ENCODE results near the gene CADM1.

Gene CADM1

GRCh38 chr11:115168229-115168671, 336.0 kb downstream of the CADM1 start:
- peak; percentile 10 for DNase-seq

- no peak for DNase-seq
Observed at GRCh38 chr11:115167456-115167855, 336.8 kb downstream of the CADM1 start.

- no peak for DNase-seq
Observed at GRCh38 chr11:115166820-115167219, 337.4 kb downstream of the CADM1 start.

- peak; percentile 16 for DNase-seq
Observed at GRCh38 chr11:115164774-115165173, 339.4 kb downstream of the CADM1 start.

- no peak for DNase-seq
Observed at GRCh38 chr11:115162919-115163318, 341.3 kb downstream of the CADM1 start.

- no peak for DNase-seq
Observed at GRCh38 chr11:115161876-115162275, 342.3 kb downstream of the CADM1 start.

GRCh38 chr11:115159207-115159606, 345.0 kb downstream of the CADM1 start:
- DNase-seq: no peak

GRCh38 chr11:115158053-115158452, 346.2 kb downstream of the CADM1 start:
- DNase-seq: no peak

- DNase-seq: no peak
Observed at GRCh38 chr11:115157247-115157646, 347.0 kb downstream of the CADM1 start.

- DNase-seq: no peak
Observed at GRCh38 chr11:115155978-115156377, 348.2 kb downstream of the CADM1 start.

GRCh38 chr11:115155320-115155719, 348.9 kb downstream of the CADM1 start:
- DNase-seq: no peak

GRCh38 chr11:115154355-115154736, 349.9 kb downstream of the CADM1 start:
- no peak for DNase-seq

GRCh38 chr11:115153731-115154354, 350.4 kb downstream of the CADM1 start:
- DNase-seq: no peak

- DNase-seq: peak; percentile 53
Observed at GRCh38 chr11:115153135-115153534, 351.1 kb downstream of the CADM1 start.

- DNase-seq: no peak
Observed at GRCh38 chr11:115151010-115151409, 353.2 kb downstream of the CADM1 start.

GRCh38 chr11:115148691-115149090, 355.5 kb downstream of the CADM1 start:
- DNase-seq: no peak

GRCh38 chr11:115148101-115148500, 356.1 kb downstream of the CADM1 start:
- DNase-seq: no peak

GRCh38 chr11:115147243-115147807, 356.9 kb downstream of the CADM1 start:
- DNase-seq: no peak

GRCh38 chr11:115146425-115146824, 357.8 kb downstream of the CADM1 start:
- DNase-seq: no peak

- DNase-seq: no peak
Observed at GRCh38 chr11:115145324-115145723, 358.9 kb downstream of the CADM1 start.

GRCh38 chr11:115144914-115145313, 359.3 kb downstream of the CADM1 start:
- no peak for DNase-seq

- DNase-seq: no peak
Observed at GRCh38 chr11:115144014-115144413, 360.2 kb downstream of the CADM1 start.

GRCh38 chr11:115141231-115142114, 362.7 kb downstream of the CADM1 start:
- DNase-seq: no peak

GRCh38 chr11:115135936-115136335, 368.3 kb downstream of the CADM1 start:
- DNase-seq: no peak
